Measurements from ENCODE around the gene APOO.

GRCh38 chrX:23901060-23901459 lies 6.7 kb downstream of the APOO start:
- TF ChIP-seq CTCF (optimal IDR thresholded peaks at IDR 0.05 in 1 of 3, IDR thresholded peaks at IDR 0.05 in 1 of 3, conservative IDR thresholded peaks at IDR 0.05 in 1 of 3; ENCODE audit: extremely low read depth in 1 of 3, insufficient read depth in 2 of 3, low read length in 3 of 3): no peak
- no peak for TF ChIP-seq EZH2 (IDR thresholded peaks at IDR 0.05; ENCODE audit: low read length)
